ENCODE data around the gene CNNM3.

The CNNM3 gene

GRCh38 chr2:96877042-96877451 lies 61.0 kb downstream of the CNNM3 start:
- H3K27me3 ChIP-seq (ENCODE audit: control insufficient read depth in 5 of 5, insufficient read depth in 4 of 5, low read length in 5 of 5) = peaks cover 0 to 7% (median 0%) of the 10 kb centered on the region in 5 donors
- no peaks in the 10 kb centered on the region for H3K9me3 ChIP-seq (ENCODE audit: control insufficient read depth in 5 of 5, low read length in 5 of 5)
- H3K27ac ChIP-seq (ENCODE audit: low read depth, low read length) = no peak overlapping the region
- peaks cover 3 to 35% (median 23%) of the 10 kb centered on the region in 5 donors for H3K4me1 ChIP-seq (ENCODE audit: control insufficient read depth in 5 of 5, insufficient read depth in 5 of 5, low read length in 5 of 5)
- H3K36me3 ChIP-seq (ENCODE audit: control insufficient read depth in 5 of 5, insufficient read depth in 5 of 5, low read length in 5 of 5) = no peaks in the 10 kb centered on the region
- H3K9ac ChIP-seq (ENCODE audit: low read length in 5 of 5) = no peak overlapping the region
- H3K4me3 ChIP-seq (ENCODE audit: low read depth in 1 of 5, low read length in 5 of 5) = no peak overlapping the region

- Histone ChIP-seq H3K9ac (ENCODE audit: low read length in 5 of 5) (no peak overlapping the region), H3K27ac (ENCODE audit: low read depth, low read length) (no peak overlapping the region), H3K4me3 (ENCODE audit: low read depth in 1 of 5, low read length in 5 of 5) (no peak overlapping the region), H3K36me3 (ENCODE audit: control insufficient read depth in 5 of 5, insufficient read depth in 5 of 5, low read length in 5 of 5) (no peaks in the 10 kb centered on the region), H3K27me3 (ENCODE audit: control insufficient read depth in 5 of 5, insufficient read depth in 4 of 5, low read length in 5 of 5) (peaks cover 0 to 7% (median 3%) of the 10 kb centered on the region in 5 donors), H3K4me1 (ENCODE audit: control insufficient read depth in 5 of 5, insufficient read depth in 5 of 5, low read length in 5 of 5) (peaks cover 3 to 34% (median 23%) of the 10 kb centered on the region in 5 donors), H3K9me3 (ENCODE audit: control insufficient read depth in 5 of 5, low read length in 5 of 5) (no peaks in the 10 kb centered on the region)
These were observed 61.6 kb downstream of the CNNM3 start for GRCh38 chr2:96877631-96878092.

- Histone ChIP-seq H3K9ac (ENCODE audit: low read length in 5 of 5) (no peak overlapping the region), H3K27me3 (ENCODE audit: control insufficient read depth in 5 of 5, insufficient read depth in 4 of 5, low read length in 5 of 5) (peaks cover 0 to 7% (median 3%) of the 10 kb centered on the region in 5 donors), H3K27ac (ENCODE audit: low read depth, low read length) (no peak overlapping the region), H3K4me1 (ENCODE audit: control insufficient read depth in 5 of 5, insufficient read depth in 5 of 5, low read length in 5 of 5) (peaks cover 3 to 29% (median 18%) of the 10 kb centered on the region in 5 donors), H3K36me3 (ENCODE audit: control insufficient read depth in 5 of 5, insufficient read depth in 5 of 5, low read length in 5 of 5) (no peaks in the 10 kb centered on the region), H3K4me3 (ENCODE audit: low read depth in 1 of 5, low read length in 5 of 5) (no peak overlapping the region), H3K9me3 (ENCODE audit: control insufficient read depth in 5 of 5, low read length in 5 of 5) (no peaks in the 10 kb centered on the region)
These were observed 62.1 kb downstream of the CNNM3 start for GRCh38 chr2:96878171-96878570.

- Histone ChIP-seq H3K4me1 (ENCODE audit: control insufficient read depth in 5 of 5, insufficient read depth in 5 of 5, low read length in 5 of 5) (peaks cover 0 to 22% (median 11%) of the 10 kb centered on the region in 5 donors), H3K4me3 (ENCODE audit: low read depth in 1 of 5, low read length in 5 of 5) (no peak overlapping the region), H3K27me3 (ENCODE audit: control insufficient read depth in 5 of 5, insufficient read depth in 4 of 5, low read length in 5 of 5) (peaks cover 0 to 7% (median 3%) of the 10 kb centered on the region in 5 donors), H3K9ac (ENCODE audit: low read length in 5 of 5) (no peak overlapping the region), H3K27ac (ENCODE audit: low read depth, low read length) (no peak overlapping the region), H3K36me3 (ENCODE audit: control insufficient read depth in 5 of 5, insufficient read depth in 5 of 5, low read length in 5 of 5) (no peaks in the 10 kb centered on the region), H3K9me3 (ENCODE audit: control insufficient read depth in 5 of 5, low read length in 5 of 5) (no peaks in the 10 kb centered on the region)
These were observed 62.9 kb downstream of the CNNM3 start for GRCh38 chr2:96878796-96879544.

- no peak overlapping the region for H3K27ac ChIP-seq (ENCODE audit: low read depth, low read length)
- H3K9ac ChIP-seq (ENCODE audit: low read length in 5 of 5) = no peak overlapping the region
- H3K36me3 ChIP-seq (ENCODE audit: control insufficient read depth in 5 of 5, insufficient read depth in 5 of 5, low read length in 5 of 5) = no peaks in the 10 kb centered on the region
- peaks cover 0 to 7% (median 3%) of the 10 kb centered on the region in 5 donors for H3K27me3 ChIP-seq (ENCODE audit: control insufficient read depth in 5 of 5, insufficient read depth in 4 of 5, low read length in 5 of 5)
- no peak overlapping the region for H3K4me3 ChIP-seq (ENCODE audit: low read depth in 1 of 5, low read length in 5 of 5)
- H3K4me1 ChIP-seq (ENCODE audit: control insufficient read depth in 5 of 5, insufficient read depth in 5 of 5, low read length in 5 of 5) = peaks cover 0 to 22% (median 5%) of the 10 kb centered on the region in 5 donors
- no peaks in the 10 kb centered on the region for H3K9me3 ChIP-seq (ENCODE audit: control insufficient read depth in 5 of 5, low read length in 5 of 5)
These were observed 63.5 kb downstream of the CNNM3 start for GRCh38 chr2:96879545-96880040.

GRCh38 chr2:96880891-96881273 lies 64.8 kb downstream of the CNNM3 start:
- Histone ChIP-seq H3K9me3 (ENCODE audit: control insufficient read depth in 5 of 5, low read length in 5 of 5) (no peaks in the 10 kb centered on the region), H3K27me3 (ENCODE audit: control insufficient read depth in 5 of 5, insufficient read depth in 4 of 5, low read length in 5 of 5) (peaks cover 0 to 7% (median 3%) of the 10 kb centered on the region in 5 donors), H3K27ac (ENCODE audit: low read depth, low read length) (no peak overlapping the region), H3K9ac (ENCODE audit: low read length in 5 of 5) (no peak overlapping the region), H3K4me3 (ENCODE audit: low read depth in 1 of 5, low read length in 5 of 5) (no peak overlapping the region), H3K36me3 (ENCODE audit: control insufficient read depth in 5 of 5, insufficient read depth in 5 of 5, low read length in 5 of 5) (no peaks in the 10 kb centered on the region), H3K4me1 (ENCODE audit: control insufficient read depth in 5 of 5, insufficient read depth in 5 of 5, low read length in 5 of 5) (peaks cover 0 to 28% (median 0%) of the 10 kb centered on the region in 5 donors)

GRCh38 chr2:96881349-96882195 lies 65.5 kb downstream of the CNNM3 start:
- Histone ChIP-seq H3K4me1 (ENCODE audit: control insufficient read depth in 5 of 5, insufficient read depth in 5 of 5, low read length in 5 of 5) (peaks cover 0 to 30% (median 0%) of the 10 kb centered on the region in 5 donors), H3K27me3 (ENCODE audit: control insufficient read depth in 5 of 5, insufficient read depth in 4 of 5, low read length in 5 of 5) (peaks cover 0 to 7% (median 3%) of the 10 kb centered on the region in 5 donors), H3K9ac (ENCODE audit: low read length in 5 of 5) (no peak overlapping the region), H3K9me3 (ENCODE audit: control insufficient read depth in 5 of 5, low read length in 5 of 5) (no peaks in the 10 kb centered on the region), H3K36me3 (ENCODE audit: control insufficient read depth in 5 of 5, insufficient read depth in 5 of 5, low read length in 5 of 5) (no peaks in the 10 kb centered on the region), H3K27ac (ENCODE audit: low read depth, low read length) (no peak overlapping the region), H3K4me3 (ENCODE audit: low read depth in 1 of 5, low read length in 5 of 5) (no peak overlapping the region)

- H3K9ac ChIP-seq (ENCODE audit: low read length in 5 of 5) = no peak overlapping the region
- peaks cover 0 to 33% (median 3%) of the 10 kb centered on the region in 5 donors for H3K4me1 ChIP-seq (ENCODE audit: control insufficient read depth in 5 of 5, insufficient read depth in 5 of 5, low read length in 5 of 5)
- peaks cover 0 to 7% (median 3%) of the 10 kb centered on the region in 5 donors for H3K27me3 ChIP-seq (ENCODE audit: control insufficient read depth in 5 of 5, insufficient read depth in 4 of 5, low read length in 5 of 5)
- no peaks in the 10 kb centered on the region for H3K9me3 ChIP-seq (ENCODE audit: control insufficient read depth in 5 of 5, low read length in 5 of 5)
- no peak overlapping the region for H3K4me3 ChIP-seq (ENCODE audit: low read depth in 1 of 5, low read length in 5 of 5)
- no peaks in the 10 kb centered on the region for H3K36me3 ChIP-seq (ENCODE audit: control insufficient read depth in 5 of 5, insufficient read depth in 5 of 5, low read length in 5 of 5)
- no peak overlapping the region for H3K27ac ChIP-seq (ENCODE audit: low read depth, low read length)
These were observed 66.2 kb downstream of the CNNM3 start for GRCh38 chr2:96882230-96882629.

- H3K4me1 ChIP-seq (ENCODE audit: control insufficient read depth in 5 of 5, insufficient read depth in 5 of 5, low read length in 5 of 5) = peaks cover 3 to 40% (median 9%) of the 10 kb centered on the region in 5 donors
- no peak overlapping the region for H3K4me3 ChIP-seq (ENCODE audit: low read depth in 1 of 5, low read length in 5 of 5)
- peaks cover 0 to 7% (median 3%) of the 10 kb centered on the region in 5 donors for H3K27me3 ChIP-seq (ENCODE audit: control insufficient read depth in 5 of 5, insufficient read depth in 4 of 5, low read length in 5 of 5)
- no peak overlapping the region for H3K27ac ChIP-seq (ENCODE audit: low read depth, low read length)
- no peaks in the 10 kb centered on the region for H3K9me3 ChIP-seq (ENCODE audit: control insufficient read depth in 5 of 5, low read length in 5 of 5)
- no peak overlapping the region for H3K9ac ChIP-seq (ENCODE audit: low read length in 5 of 5)
- H3K36me3 ChIP-seq (ENCODE audit: control insufficient read depth in 5 of 5, insufficient read depth in 5 of 5, low read length in 5 of 5) = no peaks in the 10 kb centered on the region
These were observed 66.8 kb downstream of the CNNM3 start for GRCh38 chr2:96882906-96883305.
